T-cell (primary cell): Measurements from ENCODE around the gene WDR7. TPM values are rescaled to one million over a fixed set of nuclear protein-coding genes. Genes with fewer than 3 reads are reported as not detected.

ENCODE experiments used
- ATAC-seq, 4 experiments: fragments of 200-7000 bp in 3 of 4; fragments of 150-1000 bp in 1 of 4; cut with Tn5 transposase; replicated peaks in 1 of 4; 1 replicate in 3 of 4; 2 replicates in 1 of 4; pipeline ENCODE4 v1.10.0; 2021; ENCODE audit warnings: moderate library complexity in 3 of 4, mild to moderate bottlenecking in 2 of 4, moderate number of reproducible peaks in 1 of 4
- CTCF ChIA-PET, 2 donors: fragments of 300-600 bp; sonication (Branson Sonifier 250); formaldehyde crosslinking; loops; one replicate each; lab custom pipeline; 2022; ENCODE audit warnings: antibody characterized with exemption in 2 of 2; lab: Charles Lee
- POLR2A ChIA-PET, 2 donors: fragments of 300-600 bp; sonication (Branson Sonifier 250); formaldehyde crosslinking; loops; one replicate each; lab custom pipeline; 2022; ENCODE audit warnings: antibody characterized with exemption in 2 of 2; lab: Charles Lee
- DNase-seq, 35 experiments: peaks; one replicate each; pipeline versions ENCODE4 v3.0.0 to v3.0.0-alpha.2; 2013 to 2023
- H3K27ac ChIP-seq: one replicate; pipeline ENCODE4 v1.5.1; 2013; ENCODE audit warnings: low read length
- H3K27me3 ChIP-seq, 2 experiments: replicated peaks in 1 of 2; 1 replicate in 1 of 2; 2 replicates in 1 of 2; pipeline versions ENCODE4 v1.6.1 to v1.7.0; 2013; ENCODE audit warnings: low read length in 1 of 2, mixed read lengths in 1 of 2; ENCODE audit not compliant: control insufficient read depth in 2 of 2, insufficient read depth in 2 of 2; ENCODE audit errors: extremely low read depth in 1 of 2
- H3K36me3 ChIP-seq, 2 donors: 1 replicate in 1 of 2; 2 replicates in 1 of 2; pipeline versions ENCODE4 v1.6.1 to v1.7.0; 2013; ENCODE audit warnings: low read length in 1 of 2; ENCODE audit not compliant: control insufficient read depth in 2 of 2, insufficient read depth in 1 of 2; ENCODE audit errors: extremely low read depth in 1 of 2
- H3K4me1 ChIP-seq, 2 experiments: 1 replicate in 1 of 2; 2 replicates in 1 of 2; pipeline versions ENCODE4 v1.6.1 to v1.7.0; 2013; ENCODE audit warnings: low read length in 2 of 2, mixed read lengths in 1 of 2; ENCODE audit not compliant: insufficient read depth in 2 of 2, control insufficient read depth in 1 of 2; ENCODE audit errors: extremely low read depth in 1 of 2
- H3K4me3 ChIP-seq, 2 donors: 1 replicate in 1 of 2; 2 replicates in 1 of 2; pipeline versions ENCODE4 v1.5.1 to v1.7.0; 2013; ENCODE audit warnings: mild to moderate bottlenecking in 2 of 2, low read length in 1 of 2, moderate library complexity in 1 of 2; ENCODE audit not compliant: control insufficient read depth in 1 of 2; ENCODE audit errors: extremely low read depth in 1 of 2
- H3K9me3 ChIP-seq: 2 replicates; pipeline ENCODE4 v1.7.0; 2013
- H3K27ac Mint-ChIP-seq, 2 donors: one replicate each; pipeline ENCODE4 v1.8.0; 2020 to 2021; ENCODE audit warnings: mild to moderate bottlenecking in 2 of 2, mixed read lengths in 2 of 2
- H3K27me3 Mint-ChIP-seq, 2 donors: one replicate each; pipeline ENCODE4 v1.8.0; 2021 to 2022; ENCODE audit warnings: mixed read lengths in 2 of 2
- H3K36me3 Mint-ChIP-seq: one replicate; pipeline ENCODE4 v1.8.0; 2021; ENCODE audit warnings: mixed read lengths
- H3K4me1 Mint-ChIP-seq, 3 donors: one replicate each; pipeline ENCODE4 v1.8.0; 2020 to 2022; ENCODE audit warnings: mixed read lengths in 3 of 3, mild to moderate bottlenecking in 1 of 3
- H3K4me3 Mint-ChIP-seq, 3 donors: one replicate each; pipeline ENCODE4 v1.8.0; 2020 to 2022; ENCODE audit warnings: mild to moderate bottlenecking in 3 of 3, mixed read lengths in 3 of 3, moderate library complexity in 3 of 3
- H3K9me3 Mint-ChIP-seq, 3 donors: one replicate each; pipeline ENCODE4 v1.8.0; 2020 to 2022; ENCODE audit warnings: mixed read lengths in 3 of 3
- WGBS: methylation state at CpG from one replicate; pipeline ENCODE4 v1.1.5; 2013; ENCODE audit warnings: missing lambda C conversion rate; ENCODE audit not compliant: insufficient coverage; 5-methylcytosine and 5-hydroxymethylcytosine counted together
- total RNA-seq, 35 experiments: library from RNA in 6 of 35; stranded (reverse) in 6 of 35; fragments of 120-200 nt in 1 of 35; gene quantifications; one replicate each; pipeline versions ENCODE4 v1.2.1 to v1.2.4 and lab custom pipeline; 2013 to 2026

Gene WDR7
- total RNA-seq, 5 donors from 2014 or later (not counting 1 experiment from before 2014, with no cell fraction given), result 35.9 to 65.6 (median 41.5) TPM

- Mint-ChIP-seq H3K9me3 (no peaks in the 10 kb centered on the region), H3K27ac (no peak overlapping the region), H3K4me1 (peaks cover 36 to 40% (median 37%) of the 10 kb centered on the region in 3 donors), H3K36me3 (peaks cover 30% of the 10 kb centered on the region), H3K27me3 (no peaks in the 10 kb centered on the region), H3K4me3 (no peak overlapping the region)
- ChIA-PET CTCF (interaction anchor here (0.6 to 0.7 kb wide), 2 partner anchors 96 to 314 kb away, joined by 3 to 7 read pairs; no protein-coding TSS in a partner anchor), POLR2A (interaction anchor here in 1 of 2 donors (0.6 kb wide), 2 partner anchors 79 to 352 kb away, joined by 6 to 7 read pairs; no protein-coding TSS in a partner anchor)
- DNase-seq (no peak), ATAC-seq (no peak)
- Histone ChIP-seq H3K27ac (no peak overlapping the region), H3K27me3 (no peaks in the 10 kb centered on the region), H3K36me3 (peaks cover 0 to 6% of the 10 kb centered on the region in 2 donors), H3K9me3 (no peaks in the 10 kb centered on the region), H3K4me3 (no peak overlapping the region), H3K4me1 (peaks cover 5 to 6% of the 10 kb centered on the region in 2 experiments)
- no CpG with 5 or more reads among the region's 8 CpGs for WGBS
Observed at GRCh38 chr18:56672391-56672790, 21.2 kb downstream of the WDR7 start.

- no peaks in the 10 kb centered on the region for H3K27me3 ChIP-seq
- H3K4me1 ChIP-seq, result peaks cover 5 to 6% of the 10 kb centered on the region in 2 experiments
- H3K4me3 ChIP-seq, result no peak overlapping the region
- Mint-ChIP-seq H3K36me3 (peaks cover 35% of the 10 kb centered on the region), H3K4me1 (peaks cover 30 to 35% (median 33%) of the 10 kb centered on the region in 3 donors), H3K27ac (no peak overlapping the region), H3K9me3 (peaks cover 0 to 5% (median 3%) of the 10 kb centered on the region in 3 donors), H3K27me3 (no peaks in the 10 kb centered on the region), H3K4me3 (no peak overlapping the region)
- no CpG with 5 or more reads among the region's 3 CpGs for WGBS
- peaks cover 0 to 6% of the 10 kb centered on the region in 2 donors for H3K36me3 ChIP-seq
- no peak for ATAC-seq
- CTCF ChIA-PET, result no interaction called here
- POLR2A ChIA-PET, result no interaction called here
- DNase-seq, result no peak
- H3K9me3 ChIP-seq, result no peaks in the 10 kb centered on the region
- H3K27ac ChIP-seq, result no peak overlapping the region
Observed at GRCh38 chr18:56672981-56673380, 21.8 kb downstream of the WDR7 start.

- peaks cover 2 to 5% (median 3%) of the 10 kb centered on the region in 3 donors for H3K4me1 Mint-ChIP-seq
Observed at GRCh38 chr18:56676639-56677038, 25.5 kb downstream of the WDR7 start.

GRCh38 chr18:56678836-56679565 is 27.8 kb downstream of the WDR7 start:
- Mint-ChIP-seq H3K4me3 (no peak overlapping the region), H3K4me1 (peaks cover 0 to 2% (median 0%) of the 10 kb centered on the region in 3 donors), H3K27me3 (no peaks in the 10 kb centered on the region), H3K36me3 (peaks cover 54% of the 10 kb centered on the region), H3K9me3 (peaks cover 0 to 8% (median 3%) of the 10 kb centered on the region in 3 donors), H3K27ac (no peak overlapping the region)
- Histone ChIP-seq H3K27me3 (no peaks in the 10 kb centered on the region), H3K4me3 (no peak overlapping the region), H3K27ac (no peak overlapping the region), H3K9me3 (no peaks in the 10 kb centered on the region), H3K4me1 (no peaks in the 10 kb centered on the region), H3K36me3 (peaks cover 2 to 9% of the 10 kb centered on the region in 2 donors)
- no CpG with 5 or more reads among the region's 4 CpGs for WGBS
- ChIA-PET CTCF (interaction anchor here in 1 of 2 donors (0.6 kb wide), 1 partner anchor 928 kb away, joined by 4 read pairs; no protein-coding TSS in a partner anchor), POLR2A (interaction anchor here in 1 of 2 donors (0.6 kb wide), 1 partner anchor 13 kb away, joined by 13 read pairs; no protein-coding TSS in a partner anchor)
- DNase-seq (no peak), ATAC-seq (no peak)

More at GRCh38 chr18:56676639-56677038, 25.5 kb downstream of the WDR7 start:
- peaks cover 2 to 14% of the 10 kb centered on the region in 2 donors for H3K36me3 ChIP-seq
- peaks cover 0 to 8% (median 3%) of the 10 kb centered on the region in 3 donors for H3K9me3 Mint-ChIP-seq
- no CpG with 5 or more reads among the region's 2 CpGs for WGBS
- no peaks in the 10 kb centered on the region for H3K4me1 ChIP-seq
- H3K27me3 Mint-ChIP-seq, result no peaks in the 10 kb centered on the region
- no peak for ATAC-seq
- H3K36me3 Mint-ChIP-seq, result peaks cover 42% of the 10 kb centered on the region
- no peak overlapping the region for H3K4me3 ChIP-seq
- no peak for DNase-seq
- no peak overlapping the region for H3K27ac ChIP-seq
- H3K4me3 Mint-ChIP-seq, result no peak overlapping the region
- H3K27ac Mint-ChIP-seq, result no peak overlapping the region
- ChIA-PET CTCF (no interaction called here), POLR2A (no interaction called here)
- H3K9me3 ChIP-seq, result no peaks in the 10 kb centered on the region
- no peaks in the 10 kb centered on the region for H3K27me3 ChIP-seq

- Mint-ChIP-seq H3K4me1 (no peaks in the 10 kb centered on the region), H3K4me3 (no peak overlapping the region), H3K27ac (no peak overlapping the region), H3K27me3 (no peaks in the 10 kb centered on the region), H3K36me3 (peaks cover 49% of the 10 kb centered on the region), H3K9me3 (no peaks in the 10 kb centered on the region)
- Histone ChIP-seq H3K36me3 (peaks cover 0 to 32% of the 10 kb centered on the region in 2 donors), H3K27ac (no peak overlapping the region), H3K9me3 (no peaks in the 10 kb centered on the region), H3K4me3 (no peak overlapping the region), H3K4me1 (no peaks in the 10 kb centered on the region), H3K27me3 (no peaks in the 10 kb centered on the region)
- POLR2A ChIA-PET, result no interaction called here
- DNase-seq (no peak), ATAC-seq (no peak)
- 100% methylated on average over 1 of the region's 3 CpGs for WGBS
- CTCF ChIA-PET, result interaction anchor here in 1 of 2 donors (1.0 to 1.1 kb wide), 2 partner anchors 26 to 68 kb away, joined by 3 to 4 read pairs; no protein-coding TSS in a partner anchor
Observed at GRCh38 chr18:56684277-56684676, 33.1 kb downstream of the WDR7 start.

GRCh38 chr18:56691530-56691929 is 40.4 kb downstream of the WDR7 start:
- Histone ChIP-seq H3K27ac (no peak overlapping the region), H3K4me3 (no peak overlapping the region), H3K27me3 (no peaks in the 10 kb centered on the region), H3K4me1 (no peaks in the 10 kb centered on the region), H3K36me3 (peaks cover 0 to 40% of the 10 kb centered on the region in 2 donors), H3K9me3 (no peaks in the 10 kb centered on the region)
- ChIA-PET POLR2A (no interaction called here), CTCF (interaction anchor here (0.5 to 0.6 kb wide), 2 partner anchors 19 to 78 kb away, joined by 4 to 6 read pairs; no protein-coding TSS in a partner anchor)
- H3K36me3 Mint-ChIP-seq, result peaks cover 32% of the 10 kb centered on the region
- no peaks in the 10 kb centered on the region for H3K4me1 Mint-ChIP-seq
- ATAC-seq, result no peak
- WGBS, result no CpG with 5 or more reads among the region's 2 CpGs
- H3K27me3 Mint-ChIP-seq, result no peaks in the 10 kb centered on the region
- no peak overlapping the region for H3K27ac Mint-ChIP-seq
- no peaks in the 10 kb centered on the region for H3K9me3 Mint-ChIP-seq
- DNase-seq, result no peak
- no peak overlapping the region for H3K4me3 Mint-ChIP-seq
